HEK293 (cell line): ENCODE measurements around the gene WDR20.

Experiments
- CTCF ChIP-seq: fragments of 450-650 bp; formaldehyde crosslinking; IDR thresholded peaks from 2 replicates; pipeline ENCODE4 v1.5.1; 2016; ENCODE audit warnings: missing biosample characterization, missing genetic modification characterization
- KLF9 ChIP-seq: fragments of 450-650 bp; formaldehyde crosslinking; IDR thresholded peaks from 2 replicates; pipeline ENCODE4 v1.5.1; 2016; ENCODE audit warnings: missing biosample characterization, missing genetic modification characterization, low read depth
- PRDM6 ChIP-seq: fragments of 450-650 bp; formaldehyde crosslinking; IDR thresholded peaks from 2 replicates; pipeline ENCODE4 v1.5.1; 2017; ENCODE audit warnings: missing biosample characterization, missing genetic modification characterization
- SETDB1 ChIP-seq: IDR thresholded peaks from one replicate; pipeline ENCODE4 v1.6.1; 2017; ENCODE audit warnings: mild to moderate bottlenecking, low read length, moderate library complexity, mixed read lengths; ENCODE audit not compliant: insufficient read length
- TCF7L2 ChIP-seq: IDR thresholded peaks from 2 replicates; pipeline ENCODE4 v1.6.1; 2011; ENCODE audit warnings: low read depth, mild to moderate bottlenecking, inconsistent platforms, low read length, moderate library complexity, borderline replicate concordance
- YY1 ChIP-seq: fragments of 450-650 bp; formaldehyde crosslinking; IDR thresholded peaks from 2 replicates; pipeline ENCODE4 v1.5.1; 2018; ENCODE audit warnings: missing biosample characterization, missing genetic modification characterization
- ZNF223 ChIP-seq: fragments of 450-650 bp; formaldehyde crosslinking; IDR thresholded peaks from 2 replicates; pipeline ENCODE4 v1.5.1; 2016; ENCODE audit warnings: missing biosample characterization, missing genetic modification characterization
- ZNF292 ChIP-seq: fragments of 450-650 bp; formaldehyde crosslinking; IDR thresholded peaks from 2 replicates; pipeline ENCODE4 v1.5.1; 2016; ENCODE audit warnings: low read depth, missing biosample characterization, missing genetic modification characterization, borderline replicate concordance
- ZNF311 ChIP-seq: fragments of 450-650 bp; formaldehyde crosslinking; IDR thresholded peaks from 2 replicates; pipeline ENCODE4 v1.5.1; 2017; ENCODE audit warnings: missing biosample characterization, missing genetic modification characterization, borderline replicate concordance
- ZNF416 ChIP-seq: fragments of 450-650 bp; formaldehyde crosslinking; IDR thresholded peaks from 2 replicates; pipeline ENCODE4 v1.5.1; 2016; ENCODE audit warnings: missing biosample characterization, missing genetic modification characterization
- ZNF426 ChIP-seq: fragments of 450-650 bp; formaldehyde crosslinking; IDR thresholded peaks from 2 replicates; pipeline ENCODE4 v1.5.1; 2017; ENCODE audit warnings: missing biosample characterization, missing genetic modification characterization, mild to moderate bottlenecking, inconsistent platforms, moderate library complexity
- ZNF600 ChIP-seq: fragments of 450-650 bp; formaldehyde crosslinking; IDR thresholded peaks from 2 replicates; pipeline ENCODE4 v1.5.1; 2016; ENCODE audit warnings: missing biosample characterization, missing genetic modification characterization
- ZNF654 ChIP-seq: fragments of 450-650 bp; formaldehyde crosslinking; IDR thresholded peaks from 2 replicates; pipeline ENCODE4 v1.5.1; 2016; ENCODE audit warnings: low read depth, missing biosample characterization, missing genetic modification characterization
- ZNF777 ChIP-seq: fragments of 450-650 bp; formaldehyde crosslinking; IDR thresholded peaks from 2 replicates; pipeline ENCODE4 v1.5.1; 2017; ENCODE audit warnings: missing biosample characterization, missing genetic modification characterization, borderline replicate concordance

DNA sequence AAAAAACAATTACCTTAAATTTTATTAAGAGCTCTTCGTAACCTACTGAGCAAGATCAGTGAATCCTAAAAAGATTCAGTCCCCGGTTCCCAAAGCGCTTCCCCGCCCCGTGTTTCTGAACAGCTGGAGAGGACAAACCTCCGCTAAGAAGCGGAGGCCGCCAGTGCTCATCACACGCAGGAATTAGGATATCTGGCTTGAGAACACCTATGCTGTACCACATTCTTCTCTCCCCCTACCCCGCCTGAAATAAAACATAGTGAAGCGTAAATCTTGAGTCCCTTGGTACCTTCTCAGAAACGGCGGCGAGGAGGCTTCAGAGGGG, 774 bp upstream of the WDR20 start:
- TF ChIP-seq ZNF223 (tag by site-specific recombination) (no peak), CTCF (tag by site-specific recombination) (no peak), ZNF426 (tag by site-specific recombination) (no peak), SETDB1 (no peak), ZNF416 (tag by site-specific recombination) (no peak), ZNF654 (tag by site-specific recombination) (no peak), ZNF777 (tag by site-specific recombination) (no peak), PRDM6 (no peak), ZNF292 (tag by site-specific recombination) (no peak), YY1 (tag by site-specific recombination) (no peak), KLF9 (no peak), TCF7L2 (no peak), ZNF600 (tag by site-specific recombination) (no peak), ZNF311 (tag by site-specific recombination) (no peak)
